Mammary epithelial cell (primary cell): ENCODE data around the gene TTLL7.

Source experiments
- EZH2 ChIP-seq: IDR thresholded peaks from 2 replicates; pipeline ENCODE4 v1.6.1; 2012; ENCODE audit warnings: low read length, inconsistent platforms, borderline replicate concordance
- TF ChIP-seq, protein P1 (sequence below), 2 donors: IDR thresholded peaks in 1 of 2; conservative IDR thresholded peaks in 1 of 2; 2 replicates each; pipeline ENCODE4 v1.5.1; 2011 to 2012; ENCODE audit warnings: inconsistent platforms in 2 of 2, low read length in 2 of 2, mild to moderate bottlenecking in 2 of 2, control low read depth in 1 of 2, low read depth in 1 of 2; ENCODE audit not compliant: insufficient read depth in 1 of 2; ENCODE audit errors: extremely low read depth in 1 of 2

DNA sequence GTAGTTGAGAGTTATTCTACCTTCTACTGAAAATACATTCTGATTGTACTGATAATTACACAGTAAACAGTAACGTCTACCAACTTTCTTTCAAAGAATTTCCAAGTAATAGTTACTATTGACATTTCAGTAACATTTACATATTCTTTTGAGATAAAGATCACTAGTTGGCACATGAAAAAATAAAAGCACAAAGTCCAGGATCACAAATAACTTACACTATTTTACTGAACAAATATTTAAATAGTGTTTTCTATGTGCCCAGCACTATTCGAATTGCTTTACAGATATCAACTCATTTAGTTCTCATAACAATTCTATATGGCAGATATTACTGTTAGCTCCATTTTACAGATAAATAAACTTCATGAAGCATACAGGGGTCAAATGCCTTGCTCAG lies 126.4 kb downstream of the TTLL7 start:
- TF ChIP-seq, protein P1, sequence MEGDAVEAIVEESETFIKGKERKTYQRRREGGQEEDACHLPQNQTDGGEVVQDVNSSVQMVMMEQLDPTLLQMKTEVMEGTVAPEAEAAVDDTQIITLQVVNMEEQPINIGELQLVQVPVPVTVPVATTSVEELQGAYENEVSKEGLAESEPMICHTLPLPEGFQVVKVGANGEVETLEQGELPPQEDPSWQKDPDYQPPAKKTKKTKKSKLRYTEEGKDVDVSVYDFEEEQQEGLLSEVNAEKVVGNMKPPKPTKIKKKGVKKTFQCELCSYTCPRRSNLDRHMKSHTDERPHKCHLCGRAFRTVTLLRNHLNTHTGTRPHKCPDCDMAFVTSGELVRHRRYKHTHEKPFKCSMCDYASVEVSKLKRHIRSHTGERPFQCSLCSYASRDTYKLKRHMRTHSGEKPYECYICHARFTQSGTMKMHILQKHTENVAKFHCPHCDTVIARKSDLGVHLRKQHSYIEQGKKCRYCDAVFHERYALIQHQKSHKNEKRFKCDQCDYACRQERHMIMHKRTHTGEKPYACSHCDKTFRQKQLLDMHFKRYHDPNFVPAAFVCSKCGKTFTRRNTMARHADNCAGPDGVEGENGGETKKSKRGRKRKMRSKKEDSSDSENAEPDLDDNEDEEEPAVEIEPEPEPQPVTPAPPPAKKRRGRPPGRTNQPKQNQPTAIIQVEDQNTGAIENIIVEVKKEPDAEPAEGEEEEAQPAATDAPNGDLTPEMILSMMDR (conservative IDR thresholded peaks at IDR 0.05 in 1 of 2, IDR thresholded peaks at IDR 0.05 in 1 of 2; ENCODE audit: extremely low read depth in 1 of 2, insufficient read depth in 1 of 2, low read depth in 1 of 2, low read length in 2 of 2): no peak
- TF ChIP-seq EZH2: no peak
